H9 (cell line): ENCODE results near the gene SERPINB13. TPM values are rescaled to one million over a fixed set of nuclear protein-coding genes. Genes with fewer than 3 reads are reported as not detected.

Experiments used
- DNase-seq: peaks from one replicate; pipeline ENCODE4 v3.0.0-alpha.2; 2017
- H2AFZ ChIP-seq: one replicate; pipeline ENCODE4 v1.6.1; 2013; ENCODE audit warnings: mild to moderate bottlenecking, low read length, control low read depth, moderate library complexity
- H2AK5ac ChIP-seq: 2 replicates; pipeline ENCODE4 v1.6.1; 2013; ENCODE audit warnings: low read length, control low read depth, mixed read lengths; ENCODE audit not compliant: insufficient read length
- H2BK120ac ChIP-seq: one replicate; pipeline ENCODE4 v1.6.1; 2013; ENCODE audit warnings: low read depth, mild to moderate bottlenecking, low read length, control low read depth, inconsistent platforms; ENCODE audit not compliant: poor library complexity, severe bottlenecking
- H2BK12ac ChIP-seq: 2 replicates; pipeline ENCODE4 v1.6.1; 2013; ENCODE audit warnings: low read length, control low read depth, mixed read lengths, low read depth; ENCODE audit not compliant: insufficient read length
- H2BK15ac ChIP-seq: 2 replicates; pipeline ENCODE4 v1.6.1; 2013; ENCODE audit warnings: low read depth, low read length, control low read depth
- H2BK20ac ChIP-seq: one replicate; pipeline ENCODE4 v1.6.1; 2013; ENCODE audit warnings: low read depth, mild to moderate bottlenecking, low read length, control low read depth, inconsistent platforms; ENCODE audit not compliant: poor library complexity, severe bottlenecking
- H2BK5ac ChIP-seq: 2 replicates; pipeline ENCODE4 v1.6.1; 2013; ENCODE audit warnings: low read length, control low read depth, mixed read lengths; ENCODE audit not compliant: insufficient read length
- H3K14ac ChIP-seq: 2 replicates; pipeline ENCODE4 v1.6.1; 2013; ENCODE audit warnings: low read length, control low read depth; ENCODE audit not compliant: insufficient read depth
- H3K18ac ChIP-seq: 2 replicates; pipeline ENCODE4 v1.6.1; 2013; ENCODE audit warnings: low read depth, mild to moderate bottlenecking, mixed read lengths, low read length, control low read depth; ENCODE audit not compliant: insufficient read length
- H3K23ac ChIP-seq: 2 replicates; pipeline ENCODE4 v1.6.1; 2013; ENCODE audit warnings: low read length, control low read depth, mixed read lengths, low read depth; ENCODE audit not compliant: insufficient read length
- H3K23me2 ChIP-seq: 2 replicates; pipeline ENCODE4 v1.6.1; 2013; ENCODE audit warnings: low read depth, mild to moderate bottlenecking, mixed read lengths, low read length, control low read depth; ENCODE audit not compliant: insufficient read length, poor library complexity, severe bottlenecking
- H3K27ac ChIP-seq: 2 replicates; pipeline ENCODE4 v1.5.1; 2013; ENCODE audit warnings: low read length, control low read depth, mixed read lengths, low read depth; ENCODE audit not compliant: insufficient read length
- H3K27me3 ChIP-seq: 2 replicates; pipeline ENCODE4 v1.6.1; 2013; ENCODE audit warnings: low read length, control low read depth, inconsistent platforms; ENCODE audit not compliant: insufficient read depth
- H3K4ac ChIP-seq: 2 replicates; pipeline ENCODE4 v1.6.1; 2013; ENCODE audit warnings: low read depth, mild to moderate bottlenecking, control low read depth, inconsistent platforms, low read length, moderate library complexity
- H3K4me1 ChIP-seq: 2 replicates; pipeline ENCODE4 v1.6.1; 2013; ENCODE audit warnings: low read length, control low read depth, inconsistent platforms; ENCODE audit not compliant: insufficient read depth
- H3K4me2 ChIP-seq: 2 replicates; pipeline ENCODE4 v1.6.1; 2013; ENCODE audit warnings: low read length, control low read depth, mixed read lengths; ENCODE audit not compliant: insufficient read length, insufficient read depth
- H3K56ac ChIP-seq: 2 replicates; pipeline ENCODE4 v1.6.1; 2013; ENCODE audit warnings: low read depth, mild to moderate bottlenecking, mixed read lengths, low read length, control low read depth; ENCODE audit not compliant: insufficient read length
- H3K79me1 ChIP-seq: 2 replicates; pipeline ENCODE4 v1.6.1; 2013; ENCODE audit warnings: low read depth, mild to moderate bottlenecking, moderate library complexity, low read length, control low read depth, inconsistent platforms; ENCODE audit not compliant: insufficient read depth, poor library complexity, severe bottlenecking
- H3K79me2 ChIP-seq: 2 replicates; pipeline ENCODE4 v1.6.1; 2013; ENCODE audit warnings: low read length, control low read depth, inconsistent platforms; ENCODE audit not compliant: insufficient read depth
- H3K9ac ChIP-seq: 2 replicates; pipeline ENCODE4 v1.6.1; 2013; ENCODE audit warnings: low read length, control low read depth, mixed read lengths; ENCODE audit not compliant: insufficient read length; ENCODE audit errors: extremely low read depth
- H3K9me3 ChIP-seq: one replicate; pipeline ENCODE4 v1.6.1; 2013; ENCODE audit warnings: low read depth, low read length, inconsistent platforms; ENCODE audit not compliant: control insufficient read depth
- H3T11ph ChIP-seq: one replicate; pipeline ENCODE4 v1.6.1; 2013; ENCODE audit warnings: mild to moderate bottlenecking, low read length, control low read depth, inconsistent platforms
- H4K20me1 ChIP-seq: one replicate; pipeline ENCODE4 v1.6.1; 2013; ENCODE audit not compliant: control insufficient read depth, insufficient read length, insufficient read depth
- H4K5ac ChIP-seq: 2 replicates; pipeline ENCODE4 v1.6.1; 2013; ENCODE audit warnings: low read depth, mild to moderate bottlenecking, mixed read lengths, low read length, control low read depth; ENCODE audit not compliant: insufficient read length
- H4K8ac ChIP-seq: replicated peaks from 2 replicates; pipeline ENCODE4 v1.6.1; 2013; ENCODE audit warnings: low read length, control low read depth, mixed read lengths, low read depth; ENCODE audit not compliant: insufficient read length
- H4K91ac ChIP-seq: 2 replicates; pipeline ENCODE4 v1.6.1; 2013; ENCODE audit warnings: low read depth, mild to moderate bottlenecking, moderate library complexity, mixed read lengths, low read length, control low read depth; ENCODE audit not compliant: insufficient read length
- H3K27ac Mint-ChIP-seq, 3 experiments: 2 replicates in 2 of 3; 3 replicates in 1 of 3; pipeline ENCODE4 v1.8.0; 2020 to 2021; ENCODE audit warnings: mixed read lengths in 3 of 3, mild to moderate bottlenecking in 1 of 3, moderate library complexity in 1 of 3
- H3K27me3 Mint-ChIP-seq: 2 replicates; pipeline ENCODE4 v1.8.0; 2021; ENCODE audit warnings: low read depth, mild to moderate bottlenecking, moderate library complexity, mixed read lengths
- H3K36me3 Mint-ChIP-seq, 3 experiments: 2 replicates in 2 of 3; 3 replicates in 1 of 3; pipeline ENCODE4 v1.8.0; 2020 to 2021; ENCODE audit warnings: low read depth in 3 of 3, mixed read lengths in 3 of 3; ENCODE audit not compliant: insufficient read depth in 1 of 3
- H3K4me1 Mint-ChIP-seq, 2 experiments: 2 replicates each; pipeline ENCODE4 v1.8.0; 2020; ENCODE audit warnings: mixed read lengths in 2 of 2
- H3K4me3 Mint-ChIP-seq, 2 experiments: 2 replicates in 1 of 2; 3 replicates in 1 of 2; pipeline ENCODE4 v1.8.0; 2020 to 2021; ENCODE audit warnings: mild to moderate bottlenecking in 2 of 2, mixed read lengths in 2 of 2, moderate library complexity in 1 of 2
- H3K9me3 Mint-ChIP-seq, 2 experiments: 2 replicates in 1 of 2; 3 replicates in 1 of 2; pipeline ENCODE4 v1.8.0; 2020; ENCODE audit warnings: mild to moderate bottlenecking in 2 of 2, mixed read lengths in 2 of 2, moderate library complexity in 1 of 2
- CTCF ChIP-seq: fragments of 200-600 bp; sonication (generic); conservative IDR thresholded peaks from 3 replicates; pipeline ENCODE4 v1.8.0; 2021; ENCODE audit warnings: antibody characterized with exemption, mild to moderate bottlenecking
- WGBS: extraction: QIAGEN DNeasy Blood & Tissue Kit; methylation state at CpG from one replicate; pipeline ENCODE4 v1.1.7; 2013; ENCODE audit warnings: missing lambda C conversion rate, low lambda C conversion rate, mixed read lengths; ENCODE audit not compliant: insufficient read length; ENCODE audit errors: extremely low coverage; 5-methylcytosine and 5-hydroxymethylcytosine counted together
- total RNA-seq: library from RNA; stranded (reverse); gene quantifications from 2 replicates; pipeline ENCODE4 v1.2.1, GENCODE V29; 2021

The SERPINB13 gene
- total RNA-seq, 1 experiment from 2014 or later, result not detected

GRCh38 chr18:63626431-63626830, 39.3 kb downstream of the SERPINB13 start:
- H3K9me3 ChIP-seq, result peaks cover 13% of the 10 kb centered on the region
- no peaks in the 10 kb centered on the region for H4K20me1 ChIP-seq
- no CpG with 5 or more reads among the region's 4 CpGs for WGBS
- no peak overlapping the region for H3K14ac ChIP-seq
- no peak overlapping the region for H4K5ac ChIP-seq
- no peak overlapping the region for H3K4ac ChIP-seq
- H3K4me1 ChIP-seq, result no peaks in the 10 kb centered on the region
- no peak overlapping the region for H2BK120ac ChIP-seq
- H2AFZ ChIP-seq, result no peak overlapping the region
- no peak overlapping the region for H3K27ac ChIP-seq
- Mint-ChIP-seq H3K27ac (no peak overlapping the region), H3K36me3 (peaks cover 19 to 45% (median 36%) of the 10 kb centered on the region in 3 experiments), H3K9me3 (peaks cover 50% of the 10 kb centered on the region in 2 experiments), H3K4me3 (no peak overlapping the region), H3K27me3 (no peaks in the 10 kb centered on the region; the same call in none of the 2 replicates), H3K4me1 (peaks cover 0 to 4% of the 10 kb centered on the region in 2 experiments; a peak in 1 of 4 replicates)
- no peak overlapping the region for H2BK15ac ChIP-seq
- H2AK5ac ChIP-seq, result no peak overlapping the region
- no peak for DNase-seq
- no peak overlapping the region for H3K56ac ChIP-seq
- no peaks in the 10 kb centered on the region for H3K79me2 ChIP-seq
- no peak overlapping the region for H3K4me2 ChIP-seq
- no peaks in the 10 kb centered on the region for H3K79me1 ChIP-seq
- no peak overlapping the region for H2BK12ac ChIP-seq
- no peak overlapping the region for H3T11ph ChIP-seq
- no peak overlapping the region for H3K18ac ChIP-seq
- no peaks in the 10 kb centered on the region for H3K23me2 ChIP-seq
- H3K9ac ChIP-seq, result no peak overlapping the region
- H3K27me3 ChIP-seq, result no peaks in the 10 kb centered on the region
- H4K91ac ChIP-seq, result no peak overlapping the region
- H2BK20ac ChIP-seq, result no peak overlapping the region
- no peak for TF ChIP-seq CTCF
- H2BK5ac ChIP-seq, result no peak overlapping the region
- no peak overlapping the region for H3K23ac ChIP-seq
- H4K8ac ChIP-seq, result no peak overlapping the region
